ENCODE measurements around the gene TMEM232. TPM values are rescaled to one million over a fixed set of nuclear protein-coding genes. Genes with fewer than 3 reads are reported as not detected.

The TMEM232 gene
- total and polyA plus RNA-seq, 2 donors (not counting 3 experiments of a cell fraction or from before 2014, with no cell fraction given), result 0.17 to 0.38 TPM

DNA sequence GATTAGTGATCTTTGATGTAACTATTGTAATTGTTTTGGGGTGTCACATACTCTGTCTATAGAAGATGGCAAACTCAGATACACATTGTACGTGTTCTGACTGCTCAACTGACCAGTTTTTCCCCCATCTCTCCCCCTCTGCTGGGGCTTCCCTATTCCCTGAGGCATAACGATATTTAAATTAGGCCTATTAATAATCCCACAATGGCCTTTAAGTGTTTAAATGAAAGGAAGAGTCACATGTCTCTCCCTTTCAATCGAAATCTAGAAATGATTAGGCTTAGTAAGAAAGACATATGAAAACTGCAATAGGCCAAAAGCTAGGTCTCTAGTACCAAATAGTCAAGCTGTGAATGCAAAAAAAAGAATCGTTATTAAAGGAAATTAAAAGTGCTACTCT is 265.6 kb downstream of the TMEM232 start:
- Histone ChIP-seq H3K4me2 (ENCODE audit: insufficient read depth, low read length) (no peak overlapping the region), H3K36me3 (ENCODE audit: control insufficient read depth in 2 of 2, extremely low read depth in 1 of 2, insufficient read depth in 2 of 2, low read length in 2 of 2) (no peaks in the 10 kb centered on the region), H3K4me3 (replicated peaks in 1 of 3; ENCODE audit: insufficient read depth in 1 of 3, low read depth in 1 of 3, low read length in 3 of 3) (no peak overlapping the region), H3K9me3 (replicated peaks; ENCODE audit: control insufficient read depth, insufficient read depth, low read length) (no peaks in the 10 kb centered on the region), H2AFZ (ENCODE audit: low read depth, low read length) (no peak overlapping the region), H3K9ac (replicated peaks; ENCODE audit: extremely low read depth, insufficient read depth, low read length) (no peak overlapping the region), H3K79me2 (ENCODE audit: control insufficient read depth, insufficient read depth, low read length) (no peaks in the 10 kb centered on the region), H3K27me3 (ENCODE audit: control insufficient read depth in 2 of 2, insufficient read depth in 2 of 2, low read length in 2 of 2) (no peaks in the 10 kb centered on the region), H3K27ac (ENCODE audit: insufficient read depth, low read depth, low read length) (no peak overlapping the region), H3K4me1 (ENCODE audit: control insufficient read depth, extremely low read depth, insufficient read depth, low read length) (no peaks in the 10 kb centered on the region), H3K9me1 (replicated peaks; ENCODE audit: control insufficient read depth, extremely low read depth, insufficient read depth, low read length) (no peaks in the 10 kb centered on the region), H4K20me1 (replicated peaks; ENCODE audit: control insufficient read depth, extremely low read depth, insufficient read depth, low read length) (no peaks in the 10 kb centered on the region)
- ChIA-PET CTCF (no interaction called here), POLR2A (no interaction called here)
- BruUV-seq (replicated peaks), result no TSS peak
- dilution Hi-C loops (cut with MboI; ENCODE audit: extremely low pct_ligation_motif_present, low sequenced_read_pairs), result no loop called here
- DNase-seq (ENCODE audit: low read depth, low spot score) (no peak), FAIRE-seq (no peak)
- intact Hi-C loops (cut with micrococcal nuclease), result no loop called here
- TF ChIP-seq, protein P1, sequence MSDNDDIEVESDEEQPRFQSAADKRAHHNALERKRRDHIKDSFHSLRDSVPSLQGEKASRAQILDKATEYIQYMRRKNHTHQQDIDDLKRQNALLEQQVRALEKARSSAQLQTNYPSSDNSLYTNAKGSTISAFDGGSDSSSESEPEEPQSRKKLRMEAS (IDR thresholded peaks at IDR 0.05; ENCODE audit: insufficient read depth, insufficient read length), result no peak
- TF ChIP-seq, protein P2, sequence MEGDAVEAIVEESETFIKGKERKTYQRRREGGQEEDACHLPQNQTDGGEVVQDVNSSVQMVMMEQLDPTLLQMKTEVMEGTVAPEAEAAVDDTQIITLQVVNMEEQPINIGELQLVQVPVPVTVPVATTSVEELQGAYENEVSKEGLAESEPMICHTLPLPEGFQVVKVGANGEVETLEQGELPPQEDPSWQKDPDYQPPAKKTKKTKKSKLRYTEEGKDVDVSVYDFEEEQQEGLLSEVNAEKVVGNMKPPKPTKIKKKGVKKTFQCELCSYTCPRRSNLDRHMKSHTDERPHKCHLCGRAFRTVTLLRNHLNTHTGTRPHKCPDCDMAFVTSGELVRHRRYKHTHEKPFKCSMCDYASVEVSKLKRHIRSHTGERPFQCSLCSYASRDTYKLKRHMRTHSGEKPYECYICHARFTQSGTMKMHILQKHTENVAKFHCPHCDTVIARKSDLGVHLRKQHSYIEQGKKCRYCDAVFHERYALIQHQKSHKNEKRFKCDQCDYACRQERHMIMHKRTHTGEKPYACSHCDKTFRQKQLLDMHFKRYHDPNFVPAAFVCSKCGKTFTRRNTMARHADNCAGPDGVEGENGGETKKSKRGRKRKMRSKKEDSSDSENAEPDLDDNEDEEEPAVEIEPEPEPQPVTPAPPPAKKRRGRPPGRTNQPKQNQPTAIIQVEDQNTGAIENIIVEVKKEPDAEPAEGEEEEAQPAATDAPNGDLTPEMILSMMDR (IDR thresholded peaks at IDR 0.05; ENCODE audit: extremely low read depth in 1 of 2, insufficient read depth in 1 of 2, low read depth in 1 of 2, low read length in 2 of 2), result no peak
- TF ChIP-seq GATA2 (IDR thresholded peaks at IDR 0.05; ENCODE audit: insufficient read depth, insufficient read length, low read depth, low read length) (no peak), FOS (IDR thresholded peaks at IDR 0.05; ENCODE audit: borderline replicate concordance, insufficient read depth, low read length) (no peak), POLR2A (IDR thresholded peaks at IDR 0.05; ENCODE audit: low read depth, low read length) (no peak), MYC (IDR thresholded peaks at IDR 0.05; ENCODE audit: low read depth, low read length) (no peak), EZH2 (IDR thresholded peaks at IDR 0.05; ENCODE audit: borderline replicate concordance, low read depth, low read length, severe bottlenecking) (no peak), POLR2AphosphoS5 (IDR thresholded peaks at IDR 0.05; ENCODE audit: insufficient read depth, low read depth, low read length) (no peak), JUN (IDR thresholded peaks at IDR 0.05; ENCODE audit: borderline replicate concordance, insufficient read depth, insufficient read length, low read depth) (no peak)
